K562 (cell line): ENCODE results near the gene BORCS5.

Experiments
- CBFB ChIP-seq: sonication (generic); formaldehyde crosslinking; IDR thresholded peaks from 2 replicates; pipeline ENCODE4 v1.4.0; 2020; ENCODE audit warnings: mild to moderate bottlenecking, missing genetic modification reagents
- DNMT1 ChIP-seq: fragments of 450-650 bp; IDR thresholded peaks from 2 replicates; pipeline ENCODE4 v1.6.1; 2016; ENCODE audit warnings: antibody characterized with exemption, mild to moderate bottlenecking
- HDGF ChIP-seq: fragments of 450-650 bp; IDR thresholded peaks from 2 replicates; pipeline ENCODE4 v1.6.1; 2016
- MED1 ChIP-seq: sonication (generic); formaldehyde crosslinking; IDR thresholded peaks from 2 replicates; pipeline ENCODE4 v1.8.1; 2023; ENCODE audit warnings: missing genetic modification reagents, borderline replicate concordance
- NFE2L1 ChIP-seq: fragments of 450-650 bp; IDR thresholded peaks from 2 replicates; pipeline ENCODE4 v1.6.1; 2016; ENCODE audit warnings: missing genetic modification characterization, low read depth, mild to moderate bottlenecking, missing compliant biosample characterization, moderate library complexity, borderline replicate concordance
- NFRKB ChIP-seq: fragments of 450-650 bp; IDR thresholded peaks from 2 replicates; pipeline ENCODE4 v1.6.1; 2016; ENCODE audit warnings: low read depth
- POLR2AphosphoS5 ChIP-seq: IDR thresholded peaks from 2 replicates; pipeline ENCODE4 v1.6.1; 2011; ENCODE audit warnings: mild to moderate bottlenecking, low read depth, low read length, moderate library complexity; ENCODE audit not compliant: control insufficient read depth, insufficient read depth
- ZNF134 ChIP-seq: fragments of 250-450 bp; sonication (Bioruptor Pico); conservative IDR thresholded peaks from 2 replicates; pipeline ENCODE4 v1.4.0; 2020
- ZNF23 ChIP-seq: fragments of 250-450 bp; sonication (Bioruptor Pico); IDR thresholded peaks from 2 replicates; pipeline ENCODE4 v1.4.0; 2020; ENCODE audit warnings: mild to moderate bottlenecking
- ZZZ3 ChIP-seq: fragments of 450-650 bp; IDR thresholded peaks from 2 replicates; pipeline ENCODE4 v1.6.1; 2016; ENCODE audit warnings: antibody characterized with exemption, mild to moderate bottlenecking, moderate library complexity
- TF ChIP-seq, protein P1 (sequence below): sonication (generic); formaldehyde crosslinking; IDR thresholded peaks from 2 replicates; pipeline ENCODE4 v1.8.1; 2023; ENCODE audit warnings: mild to moderate bottlenecking, missing genetic modification reagents
- TF ChIP-seq, protein P2 (sequence below): fragments of 250-450 bp; sonication (Bioruptor Pico); IDR thresholded peaks from 2 replicates; pipeline ENCODE4 v1.8.0; 2022; ENCODE audit warnings: inconsistent platforms
- TF ChIP-seq, protein P3 (sequence below): sonication (generic); formaldehyde crosslinking; IDR thresholded peaks from 2 replicates; pipeline ENCODE4 v1.8.0; 2022; ENCODE audit warnings: mild to moderate bottlenecking, missing genetic modification reagents

DNA sequence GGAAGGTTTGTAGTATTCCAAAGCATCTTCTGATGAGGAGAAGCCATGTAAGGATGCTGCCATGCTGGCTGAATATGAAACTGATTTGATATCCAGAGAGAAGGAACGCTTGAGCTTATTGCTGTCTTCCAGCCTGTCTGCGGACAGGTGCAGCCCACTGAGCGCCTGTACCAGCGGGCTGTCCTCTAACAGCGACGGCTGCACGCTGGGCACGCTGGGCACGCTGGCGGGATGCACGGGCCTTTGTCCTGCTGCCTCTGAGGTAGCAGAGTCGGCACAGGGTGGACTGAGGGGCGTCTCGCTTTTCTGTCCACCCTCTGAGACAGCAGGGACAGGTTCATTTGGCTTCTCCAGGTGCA, 120.6 kb downstream of the BORCS5 start:
- no peak for TF ChIP-seq POLR2AphosphoS5
- TF ChIP-seq, protein P1, sequence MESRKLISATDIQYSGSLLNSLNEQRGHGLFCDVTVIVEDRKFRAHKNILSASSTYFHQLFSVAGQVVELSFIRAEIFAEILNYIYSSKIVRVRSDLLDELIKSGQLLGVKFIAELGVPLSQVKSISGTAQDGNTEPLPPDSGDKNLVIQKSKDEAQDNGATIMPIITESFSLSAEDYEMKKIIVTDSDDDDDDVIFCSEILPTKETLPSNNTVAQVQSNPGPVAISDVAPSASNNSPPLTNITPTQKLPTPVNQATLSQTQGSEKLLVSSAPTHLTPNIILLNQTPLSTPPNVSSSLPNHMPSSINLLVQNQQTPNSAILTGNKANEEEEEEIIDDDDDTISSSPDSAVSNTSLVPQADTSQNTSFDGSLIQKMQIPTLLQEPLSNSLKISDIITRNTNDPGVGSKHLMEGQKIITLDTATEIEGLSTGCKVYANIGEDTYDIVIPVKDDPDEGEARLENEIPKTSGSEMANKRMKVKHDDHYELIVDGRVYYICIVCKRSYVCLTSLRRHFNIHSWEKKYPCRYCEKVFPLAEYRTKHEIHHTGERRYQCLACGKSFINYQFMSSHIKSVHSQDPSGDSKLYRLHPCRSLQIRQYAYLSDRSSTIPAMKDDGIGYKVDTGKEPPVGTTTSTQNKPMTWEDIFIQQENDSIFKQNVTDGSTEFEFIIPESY: no peak
- TF ChIP-seq, protein P2, sequence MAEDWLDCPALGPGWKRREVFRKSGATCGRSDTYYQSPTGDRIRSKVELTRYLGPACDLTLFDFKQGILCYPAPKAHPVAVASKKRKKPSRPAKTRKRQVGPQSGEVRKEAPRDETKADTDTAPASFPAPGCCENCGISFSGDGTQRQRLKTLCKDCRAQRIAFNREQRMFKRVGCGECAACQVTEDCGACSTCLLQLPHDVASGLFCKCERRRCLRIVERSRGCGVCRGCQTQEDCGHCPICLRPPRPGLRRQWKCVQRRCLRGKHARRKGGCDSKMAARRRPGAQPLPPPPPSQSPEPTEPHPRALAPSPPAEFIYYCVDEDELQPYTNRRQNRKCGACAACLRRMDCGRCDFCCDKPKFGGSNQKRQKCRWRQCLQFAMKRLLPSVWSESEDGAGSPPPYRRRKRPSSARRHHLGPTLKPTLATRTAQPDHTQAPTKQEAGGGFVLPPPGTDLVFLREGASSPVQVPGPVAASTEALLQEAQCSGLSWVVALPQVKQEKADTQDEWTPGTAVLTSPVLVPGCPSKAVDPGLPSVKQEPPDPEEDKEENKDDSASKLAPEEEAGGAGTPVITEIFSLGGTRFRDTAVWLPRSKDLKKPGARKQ (CRISPR knock-in tag): no peak
- TF ChIP-seq NFRKB: no peak
- TF ChIP-seq ZNF23 (CRISPR knock-in tag): no peak
- no peak for TF ChIP-seq CBFB
- no peak for TF ChIP-seq HDGF
- TF ChIP-seq ZZZ3: no peak
- TF ChIP-seq, protein P3, sequence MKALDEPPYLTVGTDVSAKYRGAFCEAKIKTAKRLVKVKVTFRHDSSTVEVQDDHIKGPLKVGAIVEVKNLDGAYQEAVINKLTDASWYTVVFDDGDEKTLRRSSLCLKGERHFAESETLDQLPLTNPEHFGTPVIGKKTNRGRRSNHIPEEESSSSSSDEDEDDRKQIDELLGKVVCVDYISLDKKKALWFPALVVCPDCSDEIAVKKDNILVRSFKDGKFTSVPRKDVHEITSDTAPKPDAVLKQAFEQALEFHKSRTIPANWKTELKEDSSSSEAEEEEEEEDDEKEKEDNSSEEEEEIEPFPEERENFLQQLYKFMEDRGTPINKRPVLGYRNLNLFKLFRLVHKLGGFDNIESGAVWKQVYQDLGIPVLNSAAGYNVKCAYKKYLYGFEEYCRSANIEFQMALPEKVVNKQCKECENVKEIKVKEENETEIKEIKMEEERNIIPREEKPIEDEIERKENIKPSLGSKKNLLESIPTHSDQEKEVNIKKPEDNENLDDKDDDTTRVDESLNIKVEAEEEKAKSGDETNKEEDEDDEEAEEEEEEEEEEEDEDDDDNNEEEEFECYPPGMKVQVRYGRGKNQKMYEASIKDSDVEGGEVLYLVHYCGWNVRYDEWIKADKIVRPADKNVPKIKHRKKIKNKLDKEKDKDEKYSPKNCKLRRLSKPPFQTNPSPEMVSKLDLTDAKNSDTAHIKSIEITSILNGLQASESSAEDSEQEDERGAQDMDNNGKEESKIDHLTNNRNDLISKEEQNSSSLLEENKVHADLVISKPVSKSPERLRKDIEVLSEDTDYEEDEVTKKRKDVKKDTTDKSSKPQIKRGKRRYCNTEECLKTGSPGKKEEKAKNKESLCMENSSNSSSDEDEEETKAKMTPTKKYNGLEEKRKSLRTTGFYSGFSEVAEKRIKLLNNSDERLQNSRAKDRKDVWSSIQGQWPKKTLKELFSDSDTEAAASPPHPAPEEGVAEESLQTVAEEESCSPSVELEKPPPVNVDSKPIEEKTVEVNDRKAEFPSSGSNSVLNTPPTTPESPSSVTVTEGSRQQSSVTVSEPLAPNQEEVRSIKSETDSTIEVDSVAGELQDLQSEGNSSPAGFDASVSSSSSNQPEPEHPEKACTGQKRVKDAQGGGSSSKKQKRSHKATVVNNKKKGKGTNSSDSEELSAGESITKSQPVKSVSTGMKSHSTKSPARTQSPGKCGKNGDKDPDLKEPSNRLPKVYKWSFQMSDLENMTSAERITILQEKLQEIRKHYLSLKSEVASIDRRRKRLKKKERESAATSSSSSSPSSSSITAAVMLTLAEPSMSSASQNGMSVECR (CRISPR knock-in tag): no peak
- no peak for TF ChIP-seq ZNF134 (CRISPR knock-in tag)
- no peak for TF ChIP-seq MED1 (CRISPR knock-in tag)
- TF ChIP-seq NFE2L1 (tag): no peak
- no peak for TF ChIP-seq DNMT1
